Testis (tissue), 3 donors: Measurements from ENCODE around the gene ABTB2. TPM values are rescaled to one million over a fixed set of nuclear protein-coding genes. Genes with fewer than 3 reads are reported as not detected.

Experiments used
- DNase-seq: peaks from one replicate; pipeline ENCODE4 v3.0.0-alpha.2; 2019
- H3K27ac ChIP-seq, 2 donors: fragments of 200-600 bp; sonication (generic); one replicate each; pipeline ENCODE4 v1.5.1; 2019
- H3K27me3 ChIP-seq: fragments of 200-600 bp; sonication (generic); one replicate; pipeline ENCODE4 v1.5.1; 2019
- H3K36me3 ChIP-seq: fragments of 200-600 bp; sonication (generic); one replicate; pipeline ENCODE4 v1.5.1; 2017; ENCODE audit warnings: low read depth; ENCODE audit errors: missing control alignments
- H3K4me1 ChIP-seq: fragments of 200-600 bp; sonication (generic); one replicate; pipeline ENCODE4 v1.5.1; 2019
- H3K4me3 ChIP-seq, 2 donors: fragments of 200-600 bp; sonication (generic); one replicate each; pipeline ENCODE4 v1.5.1; 2017 to 2019
- H3K9me3 ChIP-seq: fragments of 200-600 bp; sonication (generic); one replicate; pipeline ENCODE4 v1.5.1; 2017
- POLR2A ChIP-seq: fragments of 450-650 bp; IDR thresholded peaks from one replicate; pipeline ENCODE4 v1.6.1; 2017; ENCODE audit warnings: antibody characterized with exemption, mild to moderate bottlenecking, moderate library complexity
- WGBS, 2 donors: methylation state at CpG; one replicate each; pipeline ENCODE4 v1.1.5; 2018; 5-methylcytosine and 5-hydroxymethylcytosine counted together
- intact Hi-C: fragments of 100-400 bp; cut with DNase I; formaldehyde crosslinking; loops from one replicate; pipeline ENCODE4 v1.15.1; 2023; ENCODE audit warnings: low total_unique reads
- polyA plus RNA-seq: library from polyadenylated mRNA; stranded (reverse); fragments of 350-450 nt; fragmentation: Illumina TruSeq; extraction: RNeasy Lipid Tissue Mini Kit (QIAGEN cat#74804); gene quantifications from one replicate; pipeline ENCODE4 v1.2.3, GENCODE V29; 2014; ENCODE audit warnings: low read depth, low replicate concordance; ENCODE audit not compliant: insufficient read depth
- total RNA-seq, 2 donors: library from RNA; depleted of rRNA; stranded (reverse); fragments of >200 nt; gene quantifications; one replicate each; pipeline ENCODE4 v1.2.3, GENCODE V29; 2016
- TF ChIP-seq, protein P1 (sequence below), 3 experiments: fragments of 450-650 bp in 2 of 3; fragments of 200-600 bp in 1 of 3; sonication (generic) in 1 of 3; IDR thresholded peaks; one replicate each; pipeline ENCODE4 v1.5.1; 2016 to 2019; ENCODE audit warnings: antibody characterized with exemption in 3 of 3, mild to moderate bottlenecking in 2 of 3, moderate library complexity in 1 of 3

The ABTB2 gene
- total and polyA plus RNA-seq, 3 donors from 2014 or later = 5.8 to 12.1 (median 8.9) TPM

DNA sequence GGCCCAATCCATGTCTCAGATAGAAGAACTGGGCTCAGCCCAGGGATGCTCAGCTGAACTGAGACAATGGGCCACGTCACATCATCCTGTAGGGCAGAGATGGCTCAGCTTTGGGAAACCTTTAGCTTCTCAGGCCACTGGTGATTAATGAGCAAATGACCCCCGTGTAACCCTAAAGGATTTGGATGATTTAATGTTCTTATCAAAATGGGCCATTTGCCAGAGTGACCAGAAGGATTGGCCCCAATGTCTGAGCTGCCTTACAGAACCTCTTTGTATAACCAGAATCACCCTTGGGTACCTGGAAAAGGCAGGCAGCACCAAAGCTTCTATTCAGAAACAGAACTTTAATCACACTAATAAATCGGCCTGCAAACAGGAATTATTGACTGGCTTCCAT lies 73.7 kb downstream of the ABTB2 start:
- Histone ChIP-seq H3K4me1 (no peaks in the 10 kb centered on the region), H3K9me3 (no peaks in the 10 kb centered on the region), H3K27me3 (no peaks in the 10 kb centered on the region), H3K4me3 (no peak overlapping the region), H3K27ac (no peak overlapping the region), H3K36me3 (no peaks in the 10 kb centered on the region)
- no peak for TF ChIP-seq POLR2A
- TF ChIP-seq, protein P1, sequence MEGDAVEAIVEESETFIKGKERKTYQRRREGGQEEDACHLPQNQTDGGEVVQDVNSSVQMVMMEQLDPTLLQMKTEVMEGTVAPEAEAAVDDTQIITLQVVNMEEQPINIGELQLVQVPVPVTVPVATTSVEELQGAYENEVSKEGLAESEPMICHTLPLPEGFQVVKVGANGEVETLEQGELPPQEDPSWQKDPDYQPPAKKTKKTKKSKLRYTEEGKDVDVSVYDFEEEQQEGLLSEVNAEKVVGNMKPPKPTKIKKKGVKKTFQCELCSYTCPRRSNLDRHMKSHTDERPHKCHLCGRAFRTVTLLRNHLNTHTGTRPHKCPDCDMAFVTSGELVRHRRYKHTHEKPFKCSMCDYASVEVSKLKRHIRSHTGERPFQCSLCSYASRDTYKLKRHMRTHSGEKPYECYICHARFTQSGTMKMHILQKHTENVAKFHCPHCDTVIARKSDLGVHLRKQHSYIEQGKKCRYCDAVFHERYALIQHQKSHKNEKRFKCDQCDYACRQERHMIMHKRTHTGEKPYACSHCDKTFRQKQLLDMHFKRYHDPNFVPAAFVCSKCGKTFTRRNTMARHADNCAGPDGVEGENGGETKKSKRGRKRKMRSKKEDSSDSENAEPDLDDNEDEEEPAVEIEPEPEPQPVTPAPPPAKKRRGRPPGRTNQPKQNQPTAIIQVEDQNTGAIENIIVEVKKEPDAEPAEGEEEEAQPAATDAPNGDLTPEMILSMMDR (IDR thresholded peaks at IDR 0.05) = no peak
- intact Hi-C loops = no loop called here
- WGBS, 2 donors = 71 to 77% methylated on average over 2 to 3 of the region's 3 CpGs
- no peak for DNase-seq

DNA sequence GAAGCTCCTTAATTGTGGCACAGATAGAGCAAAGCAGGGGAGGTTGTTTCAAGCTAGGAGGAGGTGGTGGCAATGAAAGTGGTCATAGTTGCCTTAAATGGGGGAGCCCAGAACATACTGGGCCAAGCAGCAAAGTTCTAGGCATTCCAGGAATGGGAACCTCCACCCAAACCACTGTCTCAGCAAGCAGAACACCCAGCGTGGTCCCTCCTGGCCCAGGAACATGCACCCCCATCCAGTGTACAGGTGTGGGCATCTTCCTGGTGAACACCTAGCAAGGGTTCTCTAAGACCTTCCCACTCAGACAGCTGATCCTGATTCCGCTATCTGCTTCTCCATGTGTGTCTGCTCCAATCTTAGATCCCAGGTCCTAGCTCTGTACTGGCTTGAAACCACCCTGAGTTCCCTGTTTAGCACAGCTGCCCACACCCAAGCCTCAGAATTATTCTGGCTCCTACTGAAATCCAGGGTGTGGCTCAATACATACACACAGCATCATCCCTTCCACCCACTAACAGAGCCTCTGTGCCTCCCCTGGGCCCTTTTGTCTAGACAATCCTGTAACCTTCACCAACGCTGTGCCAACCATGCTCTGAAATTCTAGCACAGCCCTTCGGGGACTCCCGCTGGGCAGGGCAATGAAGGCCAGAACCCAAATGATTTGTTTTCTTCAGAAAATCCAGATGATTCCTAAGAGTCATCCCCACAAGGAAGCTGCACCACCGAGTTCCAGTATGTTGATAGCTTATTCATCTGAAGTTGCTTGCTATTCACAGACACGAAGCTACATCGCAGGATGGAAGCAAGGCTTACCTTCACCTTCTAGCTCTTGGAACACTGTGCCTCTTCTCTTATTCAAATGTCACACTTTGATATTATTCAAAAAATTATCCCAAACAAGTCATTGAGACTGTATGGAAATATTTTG lies 76.6 kb downstream of the ABTB2 start:
- no peak overlapping the region for H3K4me3 ChIP-seq
- DNase-seq = no peak
- H3K27ac ChIP-seq = no peak overlapping the region
- H3K4me1 ChIP-seq = no peaks in the 10 kb centered on the region
- 89 to 93% methylated on average over 8 of the region's 8 CpGs for WGBS, 2 donors
- intact Hi-C loops = no loop called here
- H3K36me3 ChIP-seq = no peaks in the 10 kb centered on the region
- TF ChIP-seq, protein P1 (IDR thresholded peaks at IDR 0.05) = no peak
- no peak for TF ChIP-seq POLR2A
- no peaks in the 10 kb centered on the region for H3K9me3 ChIP-seq
- H3K27me3 ChIP-seq = no peaks in the 10 kb centered on the region

DNA sequence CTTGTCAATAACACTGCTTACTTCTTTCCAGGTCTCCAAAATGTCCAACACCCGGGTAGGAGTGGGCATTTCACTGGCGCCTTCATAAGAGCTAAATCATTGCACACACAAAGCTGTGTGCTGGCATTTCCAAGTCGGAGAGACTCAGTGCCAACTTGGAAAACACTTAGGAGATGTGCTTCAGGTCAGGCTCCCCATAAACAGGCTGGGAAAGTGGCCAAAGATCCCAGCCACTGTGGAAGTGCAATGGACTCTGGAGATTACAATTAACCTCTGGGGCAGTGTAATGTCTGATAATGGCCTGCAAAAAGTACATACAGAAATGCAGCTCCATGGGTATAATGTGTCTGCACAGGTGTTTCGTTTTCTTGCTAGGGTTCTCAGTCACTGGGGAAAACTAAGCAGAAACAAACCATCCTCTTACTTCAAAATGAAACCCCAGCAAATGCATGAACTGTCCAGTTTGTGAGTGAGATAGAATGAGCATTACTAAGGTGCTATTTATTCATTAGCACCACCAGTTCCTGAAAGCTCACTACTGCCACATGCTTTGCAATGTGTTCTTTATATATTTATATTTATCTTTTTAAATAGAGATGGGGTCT lies 79.0 kb downstream of the ABTB2 start:
- Histone ChIP-seq H3K27me3 (no peaks in the 10 kb centered on the region), H3K4me3 (no peak overlapping the region), H3K27ac (no peak overlapping the region), H3K9me3 (no peaks in the 10 kb centered on the region), H3K4me1 (no peaks in the 10 kb centered on the region), H3K36me3 (no peaks in the 10 kb centered on the region)
- intact Hi-C loops = no loop called here
- 67 to 68% methylated on average over 4 of the region's 4 CpGs for WGBS, 2 donors
- TF ChIP-seq, protein P1 (IDR thresholded peaks at IDR 0.05) = no peak
- no peak for TF ChIP-seq POLR2A
- no peak for DNase-seq

DNA sequence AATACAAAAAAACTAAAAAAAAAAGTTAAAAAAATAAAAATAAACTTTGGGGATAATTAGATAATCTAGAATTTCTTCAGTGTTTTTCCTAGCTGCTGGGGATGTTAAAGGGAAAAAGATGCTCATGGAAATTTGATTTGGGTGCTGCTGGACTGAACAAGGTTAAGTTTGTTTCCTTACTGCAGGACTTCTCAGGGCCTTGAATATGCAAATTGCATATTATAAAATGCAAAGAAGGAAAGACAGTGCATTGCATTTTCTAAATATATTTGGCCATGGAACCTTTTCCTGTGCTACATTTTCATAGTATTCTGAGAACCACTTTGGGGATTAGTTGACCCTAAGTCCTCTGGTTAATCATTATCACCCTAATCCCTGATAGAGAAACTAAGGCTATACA lies 79.6 kb downstream of the ABTB2 start:
- Histone ChIP-seq H3K36me3 (no peaks in the 10 kb centered on the region), H3K4me1 (no peaks in the 10 kb centered on the region), H3K27ac (no peak overlapping the region), H3K9me3 (no peaks in the 10 kb centered on the region), H3K27me3 (no peaks in the 10 kb centered on the region), H3K4me3 (no peak overlapping the region)
- TF ChIP-seq, protein P1 (IDR thresholded peaks at IDR 0.05) = no peak
- TF ChIP-seq POLR2A = no peak
- intact Hi-C loops = no loop called here
- no peak for DNase-seq
